Fibroblast of villous mesenchyme (primary cell): ENCODE measurements around the gene LRCH1. TPM values are rescaled to one million over a fixed set of nuclear protein-coding genes. Genes with fewer than 3 reads are reported as not detected.

Source experiments
- DNase-seq: peaks from one replicate; pipeline ENCODE4 v3.0.0-alpha.2; 2010; ENCODE audit warnings: low read depth
- H3K4me3 ChIP-seq: 2 replicates; pipeline ENCODE4 v1.5.1; 2011; ENCODE audit warnings: low read depth, mild to moderate bottlenecking, low read length
- CTCF ChIP-seq: IDR thresholded peaks from 2 replicates; pipeline ENCODE4 v1.5.1; 2012; ENCODE audit warnings: low read depth, mild to moderate bottlenecking, low read length; ENCODE audit not compliant: insufficient read depth
- total RNA-seq: library from RNA; depleted of rRNA; stranded (reverse); fragments of >200 nt; gene quantifications from 2 replicates; pipeline ENCODE4 v1.2.3, GENCODE V29; 2012

LRCH1 gene
- total RNA-seq, 1 donor = 9.1 TPM

GRCh38 chr13:46778890-46779289 is 225.9 kb downstream of the LRCH1 start:
- no peak for TF ChIP-seq CTCF
- no peak for DNase-seq

DNA sequence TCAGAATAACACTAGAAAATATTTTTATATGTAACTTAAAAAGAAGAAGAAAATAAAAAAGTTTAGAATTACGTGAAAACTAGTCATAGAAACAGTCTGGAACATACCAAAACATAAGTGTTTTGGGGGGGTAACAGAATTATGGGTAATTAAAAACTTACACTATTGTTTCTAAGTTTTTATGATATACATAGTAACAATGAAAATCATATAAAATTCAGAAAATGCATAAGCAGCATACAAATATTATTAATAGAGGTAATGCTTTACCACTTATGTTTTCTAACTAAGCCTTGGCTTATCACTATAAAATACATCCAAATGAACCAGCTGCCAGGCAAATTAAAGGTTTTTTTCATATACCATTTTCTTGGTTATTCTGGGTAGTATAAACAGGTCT is 229.1 kb downstream of the LRCH1 start:
- DNase-seq = no peak
- TF ChIP-seq CTCF = no peak
- no peak overlapping the region for H3K4me3 ChIP-seq

More at GRCh38 chr13:46778890-46779289, 225.9 kb downstream of the LRCH1 start:
- H3K4me3 ChIP-seq = no peak overlapping the region

- TF ChIP-seq CTCF = no peak
- no peak overlapping the region for H3K4me3 ChIP-seq
Measured at GRCh38 chr13:46782691-46783090, 229.7 kb downstream of the LRCH1 start.

GRCh38 chr13:46783504-46783903 is 230.5 kb downstream of the LRCH1 start:
- H3K4me3 ChIP-seq = no peak overlapping the region
- no peak for TF ChIP-seq CTCF
- DNase-seq = no peak

More at GRCh38 chr13:46782691-46783090, 229.7 kb downstream of the LRCH1 start:
- no peak for DNase-seq

DNA sequence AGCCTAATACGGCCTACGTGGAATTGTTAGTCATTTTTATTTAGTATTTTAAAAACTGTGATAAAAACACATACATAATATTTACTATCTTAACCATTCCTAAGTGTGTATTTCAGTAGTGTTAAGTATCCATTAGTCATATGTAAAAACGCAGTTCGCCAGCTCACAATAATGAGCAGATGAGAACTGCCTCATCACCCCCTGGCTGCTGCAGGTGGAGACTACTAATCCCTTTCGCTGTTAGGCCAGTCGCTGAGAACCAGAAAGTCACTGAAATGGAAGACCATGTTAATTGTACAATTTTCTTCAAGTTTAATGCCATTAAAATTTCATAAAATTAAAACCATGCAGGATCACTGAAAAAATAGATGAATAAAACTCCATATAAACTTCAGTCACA is 242.4 kb downstream of the LRCH1 start:
- no peak for DNase-seq
- no peak for TF ChIP-seq CTCF
- no peak overlapping the region for H3K4me3 ChIP-seq

GRCh38 chr13:46796129-46796514 is 243.2 kb downstream of the LRCH1 start:
- DNase-seq = no peak
- H3K4me3 ChIP-seq = peak overlapping the region; percentile 89
- no peak for TF ChIP-seq CTCF
